Measurements from ENCODE around the gene NTRK3.

Gene NTRK3

DNA sequence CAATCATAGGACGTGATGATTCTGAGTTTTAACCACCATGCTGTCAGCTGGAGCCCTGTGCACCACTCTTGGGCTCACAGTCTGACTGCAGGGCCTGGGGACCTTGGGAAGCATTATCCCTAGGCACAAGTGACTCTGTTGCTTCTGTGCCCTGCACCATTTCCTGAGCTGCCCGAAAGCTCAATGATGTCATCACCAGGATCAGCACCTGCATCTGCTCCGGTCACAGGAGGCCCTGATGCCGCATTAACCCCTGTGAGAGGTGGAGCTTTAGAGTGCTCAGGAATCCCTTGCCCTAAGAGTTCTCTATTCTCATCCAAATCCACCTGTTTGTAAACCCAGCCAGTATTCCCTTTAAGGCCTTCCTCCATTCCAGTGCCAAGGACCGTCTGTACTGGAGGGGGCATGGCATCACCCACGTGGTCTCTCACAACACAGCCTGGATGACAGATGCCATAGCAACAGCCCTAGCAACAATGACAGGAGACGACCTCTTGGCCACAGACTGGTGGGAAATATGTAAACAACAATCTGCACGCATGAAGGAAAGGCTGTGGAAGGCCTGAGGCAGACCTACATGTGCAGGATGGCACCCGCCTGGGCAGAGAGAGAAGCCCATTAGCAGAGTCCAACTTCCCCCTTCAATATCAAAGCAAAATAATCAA is 37.9 kb downstream of the NTRK3 start:
- ChIA-PET POLR2A (no interaction called here), CTCF (no interaction called here)
- TF ChIP-seq L3MBTL2 (conservative IDR thresholded peaks at IDR 0.05), result no peak
- TF ChIP-seq, protein P1, sequence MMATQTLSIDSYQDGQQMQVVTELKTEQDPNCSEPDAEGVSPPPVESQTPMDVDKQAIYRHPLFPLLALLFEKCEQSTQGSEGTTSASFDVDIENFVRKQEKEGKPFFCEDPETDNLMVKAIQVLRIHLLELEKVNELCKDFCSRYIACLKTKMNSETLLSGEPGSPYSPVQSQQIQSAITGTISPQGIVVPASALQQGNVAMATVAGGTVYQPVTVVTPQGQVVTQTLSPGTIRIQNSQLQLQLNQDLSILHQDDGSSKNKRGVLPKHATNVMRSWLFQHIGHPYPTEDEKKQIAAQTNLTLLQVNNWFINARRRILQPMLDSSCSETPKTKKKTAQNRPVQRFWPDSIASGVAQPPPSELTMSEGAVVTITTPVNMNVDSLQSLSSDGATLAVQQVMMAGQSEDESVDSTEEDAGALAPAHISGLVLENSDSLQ (IDR thresholded peaks at IDR 0.05), result no peak
- TF ChIP-seq BHLHE40 (IDR thresholded peaks at IDR 0.05; ENCODE audit: borderline replicate concordance), result no peak
- no peak for TF ChIP-seq HDGF (IDR thresholded peaks at IDR 0.05; ENCODE audit: borderline replicate concordance)
- TF ChIP-seq LEF1 (IDR thresholded peaks at IDR 0.05; ENCODE audit: borderline replicate concordance), result no peak
- no peak for TF ChIP-seq FOXK2 (IDR thresholded peaks at IDR 0.05)
- no peak for TF ChIP-seq TARDBP (IDR thresholded peaks at IDR 0.05)
- no peak for TF ChIP-seq SUZ12 (IDR thresholded peaks at IDR 0.05)
- TF ChIP-seq ZNF384 (IDR thresholded peaks at IDR 0.05), result no peak
- no peak for TF ChIP-seq FOXM1 (IDR thresholded peaks at IDR 0.05; ENCODE audit: borderline replicate concordance)
- no peak for TF ChIP-seq CTBP1 (IDR thresholded peaks at IDR 0.05; ENCODE audit: borderline replicate concordance)
- TF ChIP-seq ARNT (IDR thresholded peaks at IDR 0.05), result no peak
- TF ChIP-seq ELF4 (IDR thresholded peaks at IDR 0.05), result no peak
- TF ChIP-seq NFRKB (IDR thresholded peaks at IDR 0.05), result no peak
- TF ChIP-seq SP1 (IDR thresholded peaks at IDR 0.05), result no peak
- no peak for TF ChIP-seq FOXA1 (IDR thresholded peaks at IDR 0.05)

DNA sequence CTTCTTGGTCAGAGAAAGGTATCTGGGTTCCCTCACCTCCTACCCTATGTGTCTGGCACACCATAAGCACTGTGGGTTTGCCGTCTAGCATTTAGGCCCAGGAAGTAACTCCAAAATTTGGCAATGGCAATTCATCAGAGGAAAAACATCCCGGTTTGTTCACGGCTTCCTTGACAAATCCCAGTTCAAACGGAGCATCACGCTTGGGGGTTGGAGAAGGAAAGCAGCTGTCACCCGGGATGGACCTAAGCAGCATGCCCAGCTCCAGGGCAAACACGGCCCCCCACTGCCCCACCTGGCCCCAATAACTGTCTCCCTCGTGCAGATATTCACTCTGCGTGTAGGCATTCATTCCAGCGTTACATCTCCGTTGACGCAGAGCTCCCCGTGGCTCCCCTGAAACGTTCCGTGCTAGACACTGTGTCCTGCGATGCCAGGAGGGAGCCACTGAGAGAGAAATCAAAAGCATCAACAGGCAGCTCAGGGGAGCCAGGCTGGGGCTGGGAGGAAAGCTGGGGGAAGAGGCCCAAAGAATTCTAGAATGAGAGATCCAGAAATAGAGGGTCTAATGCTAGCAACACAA is 41.4 kb downstream of the NTRK3 start:
- DNase-seq (ENCODE audit: extremely low spot score), result no peak
- ChIA-PET CTCF (no interaction called here), POLR2A (no interaction called here)
- TF ChIP-seq ELF4 (IDR thresholded peaks at IDR 0.05), result no peak
- TF ChIP-seq LEF1 (IDR thresholded peaks at IDR 0.05; ENCODE audit: borderline replicate concordance), result no peak
- no peak for TF ChIP-seq HDGF (IDR thresholded peaks at IDR 0.05; ENCODE audit: borderline replicate concordance)
- no peak for TF ChIP-seq ZNF384 (IDR thresholded peaks at IDR 0.05)
- no peak for TF ChIP-seq FOXA1 (IDR thresholded peaks at IDR 0.05)
- TF ChIP-seq SUZ12 (IDR thresholded peaks at IDR 0.05), result no peak
- TF ChIP-seq ARNT (IDR thresholded peaks at IDR 0.05), result no peak
- TF ChIP-seq SP1 (IDR thresholded peaks at IDR 0.05), result no peak
- TF ChIP-seq, protein P1 (IDR thresholded peaks at IDR 0.05), result no peak
- no peak for TF ChIP-seq TARDBP (IDR thresholded peaks at IDR 0.05)
- TF ChIP-seq FOXM1 (IDR thresholded peaks at IDR 0.05; ENCODE audit: borderline replicate concordance), result no peak
- TF ChIP-seq FOXK2 (IDR thresholded peaks at IDR 0.05), result no peak

More for the DNA sequence above, 37.9 kb downstream of the NTRK3 start:
- no peak for DNase-seq (ENCODE audit: extremely low spot score)

DNA sequence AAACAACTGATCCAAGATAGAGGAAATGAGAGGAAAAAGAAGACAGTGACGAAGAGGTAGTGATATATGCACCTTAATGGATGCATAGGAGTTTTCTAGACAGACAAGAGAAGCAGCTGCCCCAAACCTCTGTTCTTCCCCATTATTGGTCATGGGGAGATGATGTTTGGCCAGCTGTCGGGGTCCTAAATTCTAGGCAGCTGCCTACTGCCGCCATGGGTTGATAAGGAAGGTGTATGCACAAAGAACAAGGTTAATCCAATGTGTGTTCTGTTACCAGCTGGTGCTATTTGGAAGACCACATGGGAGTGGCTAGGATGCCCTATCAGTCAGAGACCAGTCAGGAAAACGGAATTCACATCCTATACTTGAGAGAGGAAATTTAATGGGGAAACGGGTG is 47.4 kb downstream of the NTRK3 start:
- POLR2A ChIA-PET, result no interaction called here
- no peak for DNase-seq (ENCODE audit: extremely low spot score)
- TF ChIP-seq FOXM1 (IDR thresholded peaks at IDR 0.05; ENCODE audit: borderline replicate concordance) (no peak), ELF4 (IDR thresholded peaks at IDR 0.05) (no peak), L3MBTL2 (conservative IDR thresholded peaks at IDR 0.05) (no peak), FOXA1 (IDR thresholded peaks at IDR 0.05) (no peak), LEF1 (IDR thresholded peaks at IDR 0.05; ENCODE audit: borderline replicate concordance) (no peak), FOXK2 (IDR thresholded peaks at IDR 0.05) (no peak), CTBP1 (IDR thresholded peaks at IDR 0.05; ENCODE audit: borderline replicate concordance) (no peak), BHLHE40 (IDR thresholded peaks at IDR 0.05; ENCODE audit: borderline replicate concordance) (no peak), TARDBP (IDR thresholded peaks at IDR 0.05) (no peak), HDGF (IDR thresholded peaks at IDR 0.05; ENCODE audit: borderline replicate concordance) (no peak), NFRKB (IDR thresholded peaks at IDR 0.05) (no peak), SP1 (IDR thresholded peaks at IDR 0.05) (no peak)
- CTCF ChIA-PET, result no interaction called here

DNA sequence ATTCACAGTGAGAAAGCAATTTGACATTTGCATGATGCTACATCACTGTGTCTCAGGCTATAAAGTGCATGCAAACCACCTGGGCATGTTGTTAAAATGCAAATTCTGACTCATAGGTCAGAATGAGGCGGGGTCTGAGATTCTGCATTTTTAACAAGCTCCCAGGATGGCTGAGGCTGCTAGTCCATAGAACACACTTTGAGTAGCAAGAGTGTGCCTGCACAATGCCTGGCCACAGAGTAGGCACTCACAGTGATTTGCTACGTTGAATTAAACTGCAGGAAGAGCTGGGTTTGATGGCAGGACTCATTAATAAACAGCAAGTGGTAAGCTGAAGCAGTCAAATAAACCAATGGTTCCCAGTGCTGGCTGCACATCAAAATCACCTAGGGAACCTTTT is 48.1 kb downstream of the NTRK3 start:
- ChIA-PET CTCF (no interaction called here), POLR2A (no interaction called here)
- no peak for TF ChIP-seq LEF1 (IDR thresholded peaks at IDR 0.05; ENCODE audit: borderline replicate concordance)
- TF ChIP-seq L3MBTL2 (conservative IDR thresholded peaks at IDR 0.05), result no peak
- no peak for TF ChIP-seq ARNT (IDR thresholded peaks at IDR 0.05)
- TF ChIP-seq HDGF (IDR thresholded peaks at IDR 0.05; ENCODE audit: borderline replicate concordance), result no peak
- TF ChIP-seq BHLHE40 (IDR thresholded peaks at IDR 0.05; ENCODE audit: borderline replicate concordance), result no peak
- no peak for TF ChIP-seq NFRKB (IDR thresholded peaks at IDR 0.05)
- no peak for TF ChIP-seq ELF4 (IDR thresholded peaks at IDR 0.05)
- TF ChIP-seq FOXA1 (IDR thresholded peaks at IDR 0.05), result no peak
- DNase-seq (ENCODE audit: extremely low spot score), result no peak

DNA sequence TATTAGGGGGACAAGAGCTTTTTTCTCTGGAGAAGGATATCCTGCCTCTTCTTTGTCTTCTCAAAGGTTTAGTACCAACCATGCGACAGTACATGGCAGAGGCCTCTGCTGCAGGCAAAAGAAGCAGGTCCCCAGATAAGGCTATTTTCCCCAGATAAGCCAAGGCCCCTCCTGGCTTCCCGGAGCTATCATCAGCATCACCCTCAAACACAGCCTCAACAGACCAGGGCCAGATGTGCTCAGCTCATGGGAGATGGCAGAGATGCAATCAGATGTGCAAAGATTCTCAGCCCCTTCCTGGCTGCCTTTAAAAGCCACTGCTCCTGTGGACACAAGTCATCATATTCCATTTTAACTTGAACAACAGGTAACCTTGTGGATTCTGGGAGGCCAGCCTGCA is 49.0 kb downstream of the NTRK3 start:
- CTCF ChIA-PET, result no interaction called here
- TF ChIP-seq LEF1 (IDR thresholded peaks at IDR 0.05; ENCODE audit: borderline replicate concordance), result no peak
- no peak for TF ChIP-seq FOXM1 (IDR thresholded peaks at IDR 0.05; ENCODE audit: borderline replicate concordance)
- TF ChIP-seq FOXK2 (IDR thresholded peaks at IDR 0.05), result no peak
- no peak for TF ChIP-seq ELF4 (IDR thresholded peaks at IDR 0.05)
- no peak for TF ChIP-seq FOXA1 (IDR thresholded peaks at IDR 0.05)
- TF ChIP-seq NFRKB (IDR thresholded peaks at IDR 0.05), result no peak
- TF ChIP-seq HDGF (IDR thresholded peaks at IDR 0.05; ENCODE audit: borderline replicate concordance), result no peak
- TF ChIP-seq BHLHE40 (IDR thresholded peaks at IDR 0.05; ENCODE audit: borderline replicate concordance), result no peak
- no peak for DNase-seq (ENCODE audit: extremely low spot score)
- POLR2A ChIA-PET, result no interaction called here

DNA sequence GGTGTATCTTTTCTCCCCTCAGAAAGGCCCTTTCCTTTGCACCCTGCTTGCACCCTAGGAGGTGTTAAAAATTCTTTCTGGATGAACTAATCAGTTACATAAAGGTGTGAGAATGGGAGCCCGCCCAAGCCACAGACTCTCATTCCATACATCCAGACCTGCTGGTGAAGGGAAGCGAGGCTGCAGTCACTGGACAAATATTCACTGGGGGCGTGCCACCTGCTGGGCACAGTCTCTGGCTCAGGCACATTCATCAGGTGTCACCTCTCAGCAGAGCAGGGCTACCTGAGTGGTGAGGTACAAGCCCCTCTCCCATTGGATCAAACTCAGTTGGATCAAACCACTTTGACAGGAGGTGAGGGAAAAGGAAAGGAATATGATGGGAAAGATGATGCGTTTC is 52.0 kb downstream of the NTRK3 start:
- DNase-seq (ENCODE audit: extremely low spot score), result no peak

More for the DNA sequence above, 52.0 kb downstream of the NTRK3 start:
- ChIA-PET POLR2A (no interaction called here), CTCF (no interaction called here)
- TF ChIP-seq SP1 (IDR thresholded peaks at IDR 0.05), result no peak
- TF ChIP-seq HDGF (IDR thresholded peaks at IDR 0.05; ENCODE audit: borderline replicate concordance), result no peak
- no peak for TF ChIP-seq CTBP1 (IDR thresholded peaks at IDR 0.05; ENCODE audit: borderline replicate concordance)
- TF ChIP-seq NFRKB (IDR thresholded peaks at IDR 0.05), result no peak

All from HEK293T (cell line).